Chondrocyte (in vitro differentiated cells): ENCODE measurements around the gene EIF5A2. TPM values are rescaled to one million over a fixed set of nuclear protein-coding genes. Genes with fewer than 3 reads are reported as not detected.

Experiments
- DNase-seq: peaks from one replicate; pipeline ENCODE4 v3.0.0; 2021; ENCODE audit warnings: mixed read lengths, low spot score
- H3K27ac Mint-ChIP-seq: one replicate; pipeline ENCODE4 v1.8.0; 2021; ENCODE audit warnings: mild to moderate bottlenecking, moderate library complexity, mixed read lengths; ENCODE audit not compliant: unreplicated experiment
- H3K27me3 Mint-ChIP-seq: 2 replicates; pipeline ENCODE4 v1.8.0; 2021; ENCODE audit warnings: low read depth, mixed read lengths
- H3K36me3 Mint-ChIP-seq: 2 replicates; pipeline ENCODE4 v1.8.0; 2021; ENCODE audit warnings: low read depth, mixed read lengths
- H3K4me1 Mint-ChIP-seq: 2 replicates; pipeline ENCODE4 v1.8.0; 2021; ENCODE audit warnings: low read depth, mild to moderate bottlenecking, mixed read lengths
- H3K4me3 Mint-ChIP-seq: one replicate; pipeline ENCODE4 v1.8.0; 2021; ENCODE audit warnings: mild to moderate bottlenecking, moderate library complexity, mixed read lengths; ENCODE audit not compliant: unreplicated experiment
- H3K9me3 Mint-ChIP-seq: 2 replicates; pipeline ENCODE4 v1.8.0; 2021; ENCODE audit warnings: low read depth, mixed read lengths
- total RNA-seq: library from RNA; stranded (reverse); gene quantifications from 3 replicates; pipeline ENCODE4 v1.2.1, GENCODE V29; 2021
- TF ChIP-seq, protein P1 (sequence below): fragments of 200-600 bp; sonication (generic); IDR thresholded peaks from 2 replicates; pipeline ENCODE4 v1.5.0; 2021; ENCODE audit warnings: antibody characterized with exemption, mild to moderate bottlenecking, moderate library complexity

The EIF5A2 gene
- total RNA-seq, 1 donor from 2014 or later: 31.2 TPM

DNA sequence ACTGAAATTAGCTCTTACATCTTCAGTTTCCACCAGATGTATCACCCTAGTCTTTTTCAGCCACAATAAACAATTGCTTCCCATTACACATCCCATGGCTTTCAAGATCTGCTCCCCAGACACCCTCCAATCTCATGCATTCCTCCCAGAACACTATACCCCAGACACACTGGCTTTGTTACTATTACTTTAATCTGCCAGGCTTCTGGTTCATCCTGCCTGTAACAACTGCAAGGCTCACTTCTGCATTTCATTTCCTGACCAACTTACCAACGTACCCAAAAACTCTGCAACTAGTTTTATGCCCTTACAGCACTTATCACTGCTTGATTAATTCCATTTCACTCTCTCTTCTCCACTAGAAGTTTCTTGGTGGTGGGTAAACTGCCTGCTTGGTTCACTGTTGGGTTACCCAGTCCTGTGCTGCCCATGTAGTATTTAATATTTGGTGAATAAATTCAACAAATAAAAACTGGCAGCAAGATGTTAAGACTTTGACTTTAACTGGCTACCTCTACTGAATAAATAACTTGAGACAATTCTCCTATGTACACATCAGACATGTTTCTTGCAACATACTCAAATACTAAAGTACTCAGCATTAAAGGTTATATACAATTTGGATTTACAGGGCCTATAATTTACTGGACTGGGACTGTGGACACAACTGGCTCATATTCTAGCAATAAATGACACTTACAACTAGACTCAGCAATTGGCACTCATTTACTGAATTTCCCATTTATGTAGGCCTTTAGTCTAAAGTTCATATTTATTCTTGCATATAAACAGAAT lies 41.1 kb downstream of the EIF5A2 start:
- Mint-ChIP-seq H3K4me3 (peak overlapping the region; percentile 0), H3K27me3 (no peaks in the 10 kb centered on the region), H3K36me3 (peaks cover 15% of the 10 kb centered on the region), H3K9me3 (no peaks in the 10 kb centered on the region), H3K4me1 (peaks cover 34% of the 10 kb centered on the region), H3K27ac (peak overlapping the region; percentile 3)
- no peak for DNase-seq
- TF ChIP-seq, protein P1, sequence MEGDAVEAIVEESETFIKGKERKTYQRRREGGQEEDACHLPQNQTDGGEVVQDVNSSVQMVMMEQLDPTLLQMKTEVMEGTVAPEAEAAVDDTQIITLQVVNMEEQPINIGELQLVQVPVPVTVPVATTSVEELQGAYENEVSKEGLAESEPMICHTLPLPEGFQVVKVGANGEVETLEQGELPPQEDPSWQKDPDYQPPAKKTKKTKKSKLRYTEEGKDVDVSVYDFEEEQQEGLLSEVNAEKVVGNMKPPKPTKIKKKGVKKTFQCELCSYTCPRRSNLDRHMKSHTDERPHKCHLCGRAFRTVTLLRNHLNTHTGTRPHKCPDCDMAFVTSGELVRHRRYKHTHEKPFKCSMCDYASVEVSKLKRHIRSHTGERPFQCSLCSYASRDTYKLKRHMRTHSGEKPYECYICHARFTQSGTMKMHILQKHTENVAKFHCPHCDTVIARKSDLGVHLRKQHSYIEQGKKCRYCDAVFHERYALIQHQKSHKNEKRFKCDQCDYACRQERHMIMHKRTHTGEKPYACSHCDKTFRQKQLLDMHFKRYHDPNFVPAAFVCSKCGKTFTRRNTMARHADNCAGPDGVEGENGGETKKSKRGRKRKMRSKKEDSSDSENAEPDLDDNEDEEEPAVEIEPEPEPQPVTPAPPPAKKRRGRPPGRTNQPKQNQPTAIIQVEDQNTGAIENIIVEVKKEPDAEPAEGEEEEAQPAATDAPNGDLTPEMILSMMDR: no peak

DNA sequence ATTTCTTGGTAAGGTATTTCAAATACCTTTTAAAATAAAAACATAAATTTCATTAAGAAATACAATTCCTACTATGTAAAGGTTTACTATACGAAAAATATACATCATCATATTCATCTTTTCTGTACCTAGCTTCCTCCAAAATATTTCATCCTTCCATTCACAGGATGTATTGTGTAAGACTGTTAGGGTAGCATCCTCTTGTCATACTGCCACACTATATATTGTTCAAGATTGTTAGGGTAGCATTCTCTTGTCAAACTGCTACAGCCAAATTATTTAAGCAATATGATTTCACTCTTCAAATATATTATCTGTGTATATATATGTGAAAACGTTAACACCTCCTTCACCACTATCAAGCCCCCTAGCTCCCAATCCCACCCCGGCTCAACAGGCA lies 41.9 kb downstream of the EIF5A2 start:
- Mint-ChIP-seq H3K27ac (no peak overlapping the region), H3K4me1 (peaks cover 34% of the 10 kb centered on the region), H3K4me3 (no peak overlapping the region), H3K36me3 (peaks cover 15% of the 10 kb centered on the region), H3K27me3 (no peaks in the 10 kb centered on the region), H3K9me3 (no peaks in the 10 kb centered on the region)
- TF ChIP-seq, protein P1: no peak
- no peak for DNase-seq

DNA sequence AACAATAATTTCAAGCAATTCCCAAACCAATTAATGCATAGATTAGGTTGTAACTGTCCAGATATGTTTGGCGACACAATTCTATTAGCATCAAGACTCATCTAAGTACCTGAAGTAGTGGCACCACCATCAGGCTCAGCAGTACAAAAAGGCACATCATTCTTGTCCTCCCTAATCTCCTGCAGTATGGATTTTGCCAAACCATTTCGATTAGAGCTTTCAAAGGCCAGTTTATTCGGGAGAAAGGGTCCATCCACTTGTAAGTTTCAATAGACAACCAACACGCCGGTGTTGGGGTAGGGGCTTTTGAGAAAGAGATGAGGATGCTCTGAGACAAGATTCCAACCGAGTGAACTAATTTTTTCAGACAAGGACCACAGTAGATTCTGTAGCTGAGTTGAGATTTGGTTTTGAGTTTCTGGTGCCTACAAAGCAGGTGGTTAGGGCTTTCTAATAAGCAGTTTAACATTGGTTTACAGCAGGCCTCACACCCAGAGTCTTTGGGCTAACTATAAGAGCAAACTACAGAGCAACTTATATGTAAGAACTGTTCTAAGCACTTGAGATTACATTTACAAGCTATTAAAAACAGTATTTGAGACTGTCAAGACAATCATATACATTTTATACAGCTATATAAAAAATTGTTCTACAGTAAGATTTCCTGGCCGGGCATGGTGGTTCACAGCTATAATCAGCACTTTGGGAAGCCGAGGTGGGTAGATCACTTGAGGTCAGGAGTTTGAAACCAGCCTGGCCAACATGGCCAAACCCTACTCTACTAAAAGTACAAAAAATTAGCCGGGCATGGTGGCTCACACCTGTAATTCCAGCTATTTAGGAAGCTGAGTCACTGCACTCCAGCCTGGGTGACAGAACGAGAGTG lies 43.0 kb downstream of the EIF5A2 start:
- Mint-ChIP-seq H3K4me3 (no peak overlapping the region), H3K36me3 (peaks cover 15% of the 10 kb centered on the region), H3K27ac (no peak overlapping the region), H3K9me3 (no peaks in the 10 kb centered on the region), H3K27me3 (no peaks in the 10 kb centered on the region), H3K4me1 (peaks cover 31% of the 10 kb centered on the region)
- TF ChIP-seq, protein P1: no peak
- DNase-seq: no peak

DNA sequence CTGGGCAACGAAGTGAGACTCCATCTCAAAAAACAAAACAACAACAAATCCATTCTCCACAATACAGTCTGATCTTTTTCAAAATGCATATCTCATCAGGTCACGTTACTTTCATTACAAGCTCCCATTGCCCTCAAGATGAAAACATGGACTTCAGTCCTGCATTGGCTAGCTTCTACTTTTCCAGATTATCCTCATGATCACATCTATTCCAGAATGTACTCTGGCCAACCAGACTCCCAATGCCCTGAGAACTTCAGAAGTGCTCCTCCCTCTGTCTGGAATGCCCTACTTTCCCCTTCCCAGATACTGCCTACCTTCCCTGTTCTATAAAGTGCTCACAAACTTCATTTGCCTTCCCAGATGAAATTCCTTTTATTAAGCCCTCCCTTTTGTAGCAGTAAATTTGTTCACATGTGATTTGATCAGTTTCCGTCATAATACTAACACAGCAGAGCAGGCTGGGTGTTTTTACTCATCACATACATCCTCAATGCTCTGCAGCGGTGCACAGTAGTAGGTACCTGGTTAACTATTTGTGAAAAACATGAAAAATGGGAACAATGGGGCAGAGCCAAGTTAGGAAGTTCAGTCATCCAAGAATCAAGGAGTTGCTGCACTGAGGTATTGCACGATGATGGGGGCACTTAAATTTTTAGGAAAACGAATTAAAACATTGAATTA lies 43.8 kb downstream of the EIF5A2 start:
- H3K4me1 Mint-ChIP-seq: peaks cover 28% of the 10 kb centered on the region
- no peak overlapping the region for H3K4me3 Mint-ChIP-seq
- no peaks in the 10 kb centered on the region for H3K9me3 Mint-ChIP-seq
- no peak overlapping the region for H3K27ac Mint-ChIP-seq
- no peaks in the 10 kb centered on the region for H3K27me3 Mint-ChIP-seq
- H3K36me3 Mint-ChIP-seq: peaks cover 15% of the 10 kb centered on the region
- TF ChIP-seq, protein P1: peak; percentile 11
- DNase-seq: no peak

DNA sequence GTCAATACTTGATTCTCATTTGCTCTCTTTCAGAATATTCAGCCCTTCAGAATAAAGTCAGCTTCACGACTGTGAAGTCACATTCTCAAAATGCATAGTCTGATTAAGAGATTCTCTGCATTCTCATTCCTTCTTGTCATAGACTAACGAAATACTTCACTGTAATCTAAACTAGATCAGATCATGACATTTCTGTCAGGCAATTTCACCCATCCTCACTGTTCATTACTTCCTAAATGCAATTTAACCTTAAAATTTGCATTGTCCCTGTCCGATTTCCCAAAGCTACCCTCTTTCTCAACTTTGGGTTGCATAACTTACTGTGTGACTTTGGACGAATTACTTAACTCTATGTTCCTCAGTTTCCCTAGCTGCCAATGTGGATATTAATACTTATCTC lies 44.6 kb downstream of the EIF5A2 start:
- Mint-ChIP-seq H3K27me3 (no peaks in the 10 kb centered on the region), H3K4me3 (no peak overlapping the region), H3K4me1 (peaks cover 24% of the 10 kb centered on the region), H3K27ac (no peak overlapping the region), H3K9me3 (no peaks in the 10 kb centered on the region), H3K36me3 (peaks cover 15% of the 10 kb centered on the region)
- TF ChIP-seq, protein P1: no peak
- no peak for DNase-seq
